Adipocyte (in vitro differentiated cells): ENCODE results near the gene CTCFL.
A peak's percentile ranks its signal among the peaks of the same experiment; 100 is the strongest.
"Not testable (repeated sequence)": the region's sequence is repeated elsewhere in the genome, so short reads cannot be mapped to it uniquely, and the experiment has no call there.

Source experiments
- DNase-seq: peaks from one replicate; pipeline ENCODE4 v3.0.0-alpha.2; 2015; ENCODE audit warnings: low read depth
- H3K27me3 ChIP-seq: replicated peaks from 2 replicates; pipeline ENCODE4 v1.7.0; 2013; ENCODE audit warnings: mild to moderate bottlenecking, low read length, moderate library complexity; ENCODE audit not compliant: control insufficient read depth, insufficient read depth
- H3K36me3 ChIP-seq: 2 replicates; pipeline ENCODE4 v1.7.0; 2013; ENCODE audit warnings: low read length, mild to moderate bottlenecking, moderate library complexity; ENCODE audit not compliant: control insufficient read depth, insufficient read depth, severe bottlenecking
- H3K4me1 ChIP-seq: 2 replicates; pipeline ENCODE4 v1.7.0; 2013; ENCODE audit warnings: mild to moderate bottlenecking, low read length, moderate library complexity; ENCODE audit not compliant: control insufficient read depth, insufficient read depth
- H3K4me3 ChIP-seq: 2 replicates; pipeline ENCODE4 v1.7.0; 2013; ENCODE audit warnings: mild to moderate bottlenecking, low read length, moderate library complexity
- H3K9ac ChIP-seq: 2 replicates; pipeline ENCODE4 v1.7.0; 2013; ENCODE audit warnings: mild to moderate bottlenecking, low read length, moderate library complexity
- H3K9me3 ChIP-seq: 2 replicates; pipeline ENCODE4 v1.7.0; 2013; ENCODE audit warnings: mild to moderate bottlenecking, low read length, moderate library complexity; ENCODE audit not compliant: control insufficient read depth

CTCFL gene

GRCh38 chr20:57514273-57514751 is 10.6 kb downstream of the CTCFL start:
- Histone ChIP-seq H3K9me3 (no peaks in the 10 kb centered on the region), H3K27me3 (peaks cover 11% of the 10 kb centered on the region), H3K4me1 (peaks cover 25% of the 10 kb centered on the region), H3K36me3 (no peaks in the 10 kb centered on the region), H3K9ac (peak overlapping the region; percentile 41), H3K4me3 (no peak overlapping the region)
- peak; percentile 87 for DNase-seq

- H3K9me3 ChIP-seq: no peaks in the 10 kb centered on the region
- H3K36me3 ChIP-seq: no peaks in the 10 kb centered on the region
- DNase-seq: no peak
- no peak overlapping the region for H3K4me3 ChIP-seq
- peaks cover 7% of the 10 kb centered on the region for H3K27me3 ChIP-seq
- peaks cover 16% of the 10 kb centered on the region for H3K4me1 ChIP-seq
- no peak overlapping the region for H3K9ac ChIP-seq
Observed at GRCh38 chr20:57513199-57513598, 11.7 kb downstream of the CTCFL start.

- no peak overlapping the region for H3K9ac ChIP-seq
- peaks cover 11% of the 10 kb centered on the region for H3K4me1 ChIP-seq
- H3K27me3 ChIP-seq: peaks cover 7% of the 10 kb centered on the region
- no peak for DNase-seq
- no peaks in the 10 kb centered on the region for H3K36me3 ChIP-seq
- H3K9me3 ChIP-seq: no peaks in the 10 kb centered on the region
- no peak overlapping the region for H3K4me3 ChIP-seq
Observed at GRCh38 chr20:57512432-57512831, 12.5 kb downstream of the CTCFL start.

DNA sequence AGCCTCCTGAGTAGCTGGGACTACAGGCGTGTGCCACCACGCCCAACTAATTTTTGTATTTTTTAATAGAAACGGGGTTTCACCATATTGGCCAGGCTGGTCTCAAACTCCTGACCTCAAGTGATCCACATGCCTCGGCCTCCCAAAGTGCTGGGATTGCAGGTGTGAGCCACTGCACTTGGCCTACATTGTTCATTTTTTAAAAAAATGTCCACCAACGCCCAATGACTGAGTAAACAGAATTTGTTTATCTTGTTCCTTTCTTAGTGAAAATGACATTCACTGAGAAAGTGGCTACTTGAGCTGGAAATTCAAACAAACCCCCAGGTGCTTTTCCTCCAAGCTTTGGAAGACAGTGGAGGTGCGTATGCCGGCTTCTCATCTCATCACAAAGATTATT is 13.2 kb downstream of the CTCFL start:
- H3K4me1 ChIP-seq: peaks cover 10% of the 10 kb centered on the region
- H3K9ac ChIP-seq, H3K36me3 ChIP-seq, H3K4me3 ChIP-seq, H3K9me3 ChIP-seq, H3K27me3 ChIP-seq, DNase-seq: not testable (repeated sequence)

- Histone ChIP-seq H3K4me3 (no peak overlapping the region), H3K9ac (no peak overlapping the region), H3K9me3 (no peaks in the 10 kb centered on the region), H3K4me1 (peaks cover 10% of the 10 kb centered on the region), H3K36me3 (no peaks in the 10 kb centered on the region), H3K27me3 (peaks cover 3% of the 10 kb centered on the region)
- peak; percentile 10 for DNase-seq
Observed at GRCh38 chr20:57509665-57510237, 15.2 kb downstream of the CTCFL start.

DNA sequence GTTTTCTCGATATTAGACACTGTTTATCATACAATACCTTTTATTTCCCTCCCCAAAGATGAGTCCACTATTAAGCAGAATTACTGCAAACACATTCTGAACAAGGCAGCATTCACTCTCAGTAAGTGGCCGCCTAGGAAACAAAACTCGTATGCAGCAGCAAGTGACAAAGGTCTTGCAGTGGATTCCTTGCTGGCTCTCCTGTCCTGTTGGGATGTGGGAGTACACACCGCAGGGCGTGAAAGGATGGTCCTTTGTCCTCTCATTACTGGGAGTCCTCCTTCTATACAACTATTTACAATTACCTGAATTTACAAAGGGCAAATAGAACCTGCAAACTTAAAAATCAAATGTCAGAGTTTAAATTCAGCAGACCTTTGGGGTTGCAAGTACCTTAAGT is 16.1 kb downstream of the CTCFL start:
- Histone ChIP-seq H3K4me1 (peaks cover 4% of the 10 kb centered on the region), H3K9me3 (no peaks in the 10 kb centered on the region), H3K27me3 (peaks cover 3% of the 10 kb centered on the region), H3K4me3 (no peak overlapping the region), H3K36me3 (no peaks in the 10 kb centered on the region), H3K9ac (no peak overlapping the region)
- no peak for DNase-seq

DNA sequence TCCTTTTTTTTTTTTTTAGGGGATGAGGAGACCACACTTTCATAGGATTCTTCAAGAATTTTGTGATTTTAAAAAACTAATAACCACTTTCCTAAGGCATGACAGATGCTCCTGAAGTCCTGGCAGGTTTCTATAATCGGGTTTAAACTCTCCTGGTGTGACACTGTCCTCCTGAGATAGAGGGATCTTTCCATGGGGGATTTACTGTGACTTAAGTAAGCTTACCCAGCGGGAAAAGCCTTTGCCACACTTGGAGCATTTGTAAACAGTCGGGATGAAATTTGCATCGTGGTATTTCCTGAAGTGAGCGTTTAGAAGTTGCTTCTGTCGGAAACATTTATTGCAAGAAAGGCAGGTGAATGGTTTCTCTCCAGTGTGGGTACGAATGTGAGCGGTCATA is 16.6 kb downstream of the CTCFL start:
- Histone ChIP-seq H3K4me1 (peaks cover 3% of the 10 kb centered on the region), H3K4me3 (no peak overlapping the region), H3K9me3 (no peaks in the 10 kb centered on the region), H3K9ac (no peak overlapping the region), H3K36me3 (no peaks in the 10 kb centered on the region), H3K27me3 (peaks cover 5% of the 10 kb centered on the region)
- no peak for DNase-seq

- Histone ChIP-seq H3K4me1 (peaks cover 3% of the 10 kb centered on the region), H3K9me3 (no peaks in the 10 kb centered on the region), H3K9ac (no peak overlapping the region), H3K27me3 (peaks cover 13% of the 10 kb centered on the region), H3K4me3 (no peak overlapping the region), H3K36me3 (no peaks in the 10 kb centered on the region)
- DNase-seq: no peak
Observed at GRCh38 chr20:57507477-57507876, 17.5 kb downstream of the CTCFL start.

DNA sequence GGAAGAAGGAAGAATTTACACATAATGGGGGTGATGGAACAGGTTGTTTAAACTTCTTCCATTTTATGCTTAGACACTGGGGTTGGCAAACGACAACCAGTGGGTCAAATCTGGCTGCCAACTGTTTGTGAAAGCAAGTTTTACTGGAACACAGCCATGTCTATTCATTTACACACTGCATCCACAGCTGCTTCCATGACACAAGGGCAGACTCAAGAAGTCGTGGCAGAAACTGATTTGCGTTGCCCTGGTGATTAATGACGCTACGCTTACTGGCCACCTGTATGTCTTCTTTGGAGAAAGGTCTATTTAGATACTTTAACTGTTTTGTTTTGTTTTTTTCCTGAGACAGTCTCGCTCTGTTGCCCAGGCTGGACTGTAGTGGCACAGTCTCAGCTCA is 19.0 kb downstream of the CTCFL start:
- Histone ChIP-seq H3K36me3 (no peaks in the 10 kb centered on the region), H3K27me3 (peaks cover 20% of the 10 kb centered on the region), H3K9me3 (no peaks in the 10 kb centered on the region), H3K4me1 (peaks cover 3% of the 10 kb centered on the region), H3K4me3 (no peak overlapping the region), H3K9ac (no peak overlapping the region)
- no peak for DNase-seq

- Histone ChIP-seq H3K9me3 (no peaks in the 10 kb centered on the region), H3K4me3 (no peak overlapping the region), H3K9ac (no peak overlapping the region), H3K4me1 (peaks cover 3% of the 10 kb centered on the region), H3K27me3 (peaks cover 34% of the 10 kb centered on the region), H3K36me3 (no peaks in the 10 kb centered on the region)
- no peak for DNase-seq
Observed at GRCh38 chr20:57504411-57504810, 20.5 kb downstream of the CTCFL start.

DNA sequence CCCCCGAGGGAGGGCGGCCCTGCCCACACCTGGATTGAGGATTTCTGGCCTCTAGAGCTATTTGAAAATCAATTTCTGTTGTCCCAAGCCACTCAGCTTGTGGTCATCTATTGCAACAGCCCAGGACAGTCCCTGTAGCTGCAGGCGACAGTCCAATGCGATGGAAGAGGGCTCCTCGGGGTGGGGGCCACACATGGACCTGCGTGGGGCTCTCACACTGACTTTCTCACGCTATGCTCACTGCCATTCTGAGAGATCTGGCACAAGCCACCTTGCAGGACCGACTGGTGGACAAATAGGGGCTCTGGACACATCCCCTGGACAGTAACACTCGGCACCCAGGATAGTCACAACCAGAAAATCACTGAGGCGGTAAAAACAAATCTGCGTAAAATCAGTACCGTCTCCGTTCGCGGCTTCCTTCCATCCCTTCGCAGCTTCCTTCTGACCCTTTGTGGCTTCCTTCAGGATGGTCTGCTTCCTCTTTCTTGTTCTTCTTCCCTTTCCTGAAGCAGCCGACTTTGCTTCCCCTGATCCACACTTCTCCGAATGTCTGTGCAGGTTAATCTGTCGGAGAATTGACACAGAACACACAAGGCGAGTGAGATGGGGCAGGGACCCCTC is 21.8 kb downstream of the CTCFL start:
- Histone ChIP-seq H3K9me3 (no peaks in the 10 kb centered on the region), H3K9ac (no peak overlapping the region), H3K4me3 (no peak overlapping the region), H3K27me3 (peaks cover 39% of the 10 kb centered on the region), H3K4me1 (peaks cover 3% of the 10 kb centered on the region), H3K36me3 (no peaks in the 10 kb centered on the region)
- DNase-seq: no peak

GRCh38 chr20:57502336-57502700 is 22.6 kb downstream of the CTCFL start:
- H3K27me3 ChIP-seq: peaks cover 47% of the 10 kb centered on the region
- DNase-seq: no peak
- H3K4me3 ChIP-seq: no peak overlapping the region
- H3K36me3 ChIP-seq: no peaks in the 10 kb centered on the region
- peaks cover under 1% of the 10 kb centered on the region for H3K4me1 ChIP-seq
- no peaks in the 10 kb centered on the region for H3K9me3 ChIP-seq
- H3K9ac ChIP-seq: no peak overlapping the region
